ENCODE results near the gene WDR38.

WDR38 gene

GRCh38 chr9:124846969-124847368 is 6.3 kb upstream of the WDR38 start:
- H3K9me3 ChIP-seq (ENCODE audit: control insufficient read depth, insufficient read depth, low read length), result no peaks in the 10 kb centered on the region
- H3K27ac ChIP-seq (ENCODE audit: low read length), result no peak overlapping the region
- WGBS (ENCODE audit: insufficient coverage, insufficient read length), result no CpG with 5 or more reads among the region's 6 CpGs
- H3K27me3 ChIP-seq (ENCODE audit: control insufficient read depth, insufficient read depth, low read length), result no peaks in the 10 kb centered on the region
- no peak overlapping the region for H3K4me3 ChIP-seq (ENCODE audit: low read length)
- no peaks in the 10 kb centered on the region for H3K36me3 ChIP-seq (ENCODE audit: control insufficient read depth, insufficient read depth, low read length)
- no peaks in the 10 kb centered on the region for H3K4me1 ChIP-seq (ENCODE audit: control insufficient read depth, insufficient read depth, low read length)
- no peak for DNase-seq (ENCODE audit: low read depth, low spot score)

GRCh38 chr9:124849801-124850200 is 3.5 kb upstream of the WDR38 start:
- Histone ChIP-seq H3K36me3 (ENCODE audit: control insufficient read depth, insufficient read depth, low read length) (no peaks in the 10 kb centered on the region; the same call in 1 of the 2 replicates), H3K27me3 (ENCODE audit: control insufficient read depth, insufficient read depth, low read length) (no peaks in the 10 kb centered on the region), H3K9me3 (ENCODE audit: control insufficient read depth, insufficient read depth, low read length) (no peaks in the 10 kb centered on the region), H3K27ac (ENCODE audit: low read length) (no peak overlapping the region), H3K4me1 (ENCODE audit: control insufficient read depth, insufficient read depth, low read length) (peaks cover 2% of the 10 kb centered on the region; the same call in 1 of the 2 replicates), H3K4me3 (ENCODE audit: low read length) (no peak overlapping the region)
- DNase-seq (ENCODE audit: low read depth, low spot score), result no peak
- no CpG with 5 or more reads among the region's 10 CpGs for WGBS (ENCODE audit: insufficient coverage, insufficient read length)

- Histone ChIP-seq H3K36me3 (ENCODE audit: control insufficient read depth, insufficient read depth, low read length) (peaks cover 7% of the 10 kb centered on the region), H3K27ac (ENCODE audit: low read length) (no peak overlapping the region), H3K27me3 (ENCODE audit: control insufficient read depth, insufficient read depth, low read length) (no peaks in the 10 kb centered on the region), H3K4me1 (ENCODE audit: control insufficient read depth, insufficient read depth, low read length) (peaks cover 2% of the 10 kb centered on the region; the same call in 1 of the 2 replicates), H3K4me3 (ENCODE audit: low read length) (no peak overlapping the region; the same call in 1 of the 2 replicates), H3K9me3 (ENCODE audit: control insufficient read depth, insufficient read depth, low read length) (no peaks in the 10 kb centered on the region)
- DNase-seq (ENCODE audit: low read depth, low spot score), result no peak
- WGBS (ENCODE audit: insufficient coverage, insufficient read length), result no CpG with 5 or more reads among the region's 13 CpGs
Measured at GRCh38 chr9:124852121-124852828, 985 bp upstream of the WDR38 start.

- Histone ChIP-seq H3K27me3 (ENCODE audit: control insufficient read depth, insufficient read depth, low read length) (no peaks in the 10 kb centered on the region), H3K27ac (ENCODE audit: low read length) (no peak overlapping the region), H3K36me3 (ENCODE audit: control insufficient read depth, insufficient read depth, low read length) (peaks cover 21% of the 10 kb centered on the region), H3K4me3 (ENCODE audit: low read length) (peak overlapping the region; percentile 71; the same call in 1 of the 2 replicates), H3K9me3 (ENCODE audit: control insufficient read depth, insufficient read depth, low read length) (no peaks in the 10 kb centered on the region), H3K4me1 (ENCODE audit: control insufficient read depth, insufficient read depth, low read length) (peaks cover 2% of the 10 kb centered on the region; the same call in 1 of the 2 replicates)
- no CpG with 5 or more reads among the region's 11 CpGs for WGBS (ENCODE audit: insufficient coverage, insufficient read length)
- DNase-seq (ENCODE audit: low read depth, low spot score), result no peak
Measured at GRCh38 chr9:124853605-124854143, 414 bp downstream of the WDR38 start.

- Histone ChIP-seq H3K9me3 (ENCODE audit: control insufficient read depth, insufficient read depth, low read length) (no peaks in the 10 kb centered on the region), H3K36me3 (ENCODE audit: control insufficient read depth, insufficient read depth, low read length) (peaks cover 26% of the 10 kb centered on the region), H3K4me3 (ENCODE audit: low read length) (no peak overlapping the region), H3K4me1 (ENCODE audit: control insufficient read depth, insufficient read depth, low read length) (peaks cover 2% of the 10 kb centered on the region; the same call in 1 of the 2 replicates), H3K27me3 (ENCODE audit: control insufficient read depth, insufficient read depth, low read length) (no peaks in the 10 kb centered on the region), H3K27ac (ENCODE audit: low read length) (no peak overlapping the region)
- WGBS (ENCODE audit: insufficient coverage, insufficient read length), result no CpG with 5 or more reads among the region's 8 CpGs
- DNase-seq (ENCODE audit: low read depth, low spot score), result no peak
Measured at GRCh38 chr9:124854161-124854560, 901 bp downstream of the WDR38 start.

GRCh38 chr9:124854822-124855221 is 1.6 kb downstream of the WDR38 start:
- no CpG with 5 or more reads among the region's 7 CpGs for WGBS (ENCODE audit: insufficient coverage, insufficient read length)
- no peak overlapping the region for H3K27ac ChIP-seq (ENCODE audit: low read length)
- peaks cover 2% of the 10 kb centered on the region; the same call in 1 of the 2 replicates for H3K4me1 ChIP-seq (ENCODE audit: control insufficient read depth, insufficient read depth, low read length)

GRCh38 chr9:124855566-124855943 is 2.3 kb downstream of the WDR38 start:
- DNase-seq (ENCODE audit: low read depth, low spot score), result no peak
- no peaks in the 10 kb centered on the region for H3K9me3 ChIP-seq (ENCODE audit: control insufficient read depth, insufficient read depth, low read length)
- peaks cover 39% of the 10 kb centered on the region for H3K36me3 ChIP-seq (ENCODE audit: control insufficient read depth, insufficient read depth, low read length)

More at GRCh38 chr9:124854822-124855221, 1.6 kb downstream of the WDR38 start:
- Histone ChIP-seq H3K36me3 (ENCODE audit: control insufficient read depth, insufficient read depth, low read length) (peaks cover 32% of the 10 kb centered on the region), H3K4me3 (ENCODE audit: low read length) (no peak overlapping the region), H3K9me3 (ENCODE audit: control insufficient read depth, insufficient read depth, low read length) (no peaks in the 10 kb centered on the region), H3K27me3 (ENCODE audit: control insufficient read depth, insufficient read depth, low read length) (no peaks in the 10 kb centered on the region)
- DNase-seq (ENCODE audit: low read depth, low spot score), result no peak

GRCh38 chr9:124855944-124856765 is 2.9 kb downstream of the WDR38 start:
- Histone ChIP-seq H3K36me3 (ENCODE audit: control insufficient read depth, insufficient read depth, low read length) (peaks cover 42% of the 10 kb centered on the region), H3K27me3 (ENCODE audit: control insufficient read depth, insufficient read depth, low read length) (no peaks in the 10 kb centered on the region), H3K9me3 (ENCODE audit: control insufficient read depth, insufficient read depth, low read length) (no peaks in the 10 kb centered on the region), H3K27ac (ENCODE audit: low read length) (no peak overlapping the region), H3K4me3 (ENCODE audit: low read length) (no peak overlapping the region), H3K4me1 (ENCODE audit: control insufficient read depth, insufficient read depth, low read length) (peaks cover 2% of the 10 kb centered on the region)
- no CpG with 5 or more reads among the region's 16 CpGs for WGBS (ENCODE audit: insufficient coverage, insufficient read length)
- peak; percentile 47 for DNase-seq (ENCODE audit: low read depth, low spot score)

More at GRCh38 chr9:124855566-124855943, 2.3 kb downstream of the WDR38 start:
- Histone ChIP-seq H3K27me3 (ENCODE audit: control insufficient read depth, insufficient read depth, low read length) (no peaks in the 10 kb centered on the region), H3K27ac (ENCODE audit: low read length) (no peak overlapping the region), H3K4me1 (ENCODE audit: control insufficient read depth, insufficient read depth, low read length) (peaks cover 2% of the 10 kb centered on the region), H3K4me3 (ENCODE audit: low read length) (no peak overlapping the region)
- WGBS (ENCODE audit: insufficient coverage, insufficient read length), result no CpG with 5 or more reads among the region's 18 CpGs

GRCh38 chr9:124857533-124858162 is 4.4 kb downstream of the WDR38 start:
- no peaks in the 10 kb centered on the region for H3K9me3 ChIP-seq (ENCODE audit: control insufficient read depth, insufficient read depth, low read length)
- no peak overlapping the region for H3K27ac ChIP-seq (ENCODE audit: low read length)
- H3K36me3 ChIP-seq (ENCODE audit: control insufficient read depth, insufficient read depth, low read length), result peaks cover 42% of the 10 kb centered on the region
- no peak overlapping the region for H3K4me3 ChIP-seq (ENCODE audit: low read length)
- no CpG with 5 or more reads among the region's 24 CpGs for WGBS (ENCODE audit: insufficient coverage, insufficient read length)
- no peak for DNase-seq (ENCODE audit: low read depth, low spot score)
- peaks cover under 1% of the 10 kb centered on the region for H3K4me1 ChIP-seq (ENCODE audit: control insufficient read depth, insufficient read depth, low read length)
- H3K27me3 ChIP-seq (ENCODE audit: control insufficient read depth, insufficient read depth, low read length), result no peaks in the 10 kb centered on the region

All from iPS DF 6.9 (cell line).